ENCODE results near the gene CD53.
"Not testable (repeated sequence)": the region's sequence is repeated elsewhere in the genome, so short reads cannot be mapped to it uniquely, and the experiment has no call there.

CD53 gene

DNA sequence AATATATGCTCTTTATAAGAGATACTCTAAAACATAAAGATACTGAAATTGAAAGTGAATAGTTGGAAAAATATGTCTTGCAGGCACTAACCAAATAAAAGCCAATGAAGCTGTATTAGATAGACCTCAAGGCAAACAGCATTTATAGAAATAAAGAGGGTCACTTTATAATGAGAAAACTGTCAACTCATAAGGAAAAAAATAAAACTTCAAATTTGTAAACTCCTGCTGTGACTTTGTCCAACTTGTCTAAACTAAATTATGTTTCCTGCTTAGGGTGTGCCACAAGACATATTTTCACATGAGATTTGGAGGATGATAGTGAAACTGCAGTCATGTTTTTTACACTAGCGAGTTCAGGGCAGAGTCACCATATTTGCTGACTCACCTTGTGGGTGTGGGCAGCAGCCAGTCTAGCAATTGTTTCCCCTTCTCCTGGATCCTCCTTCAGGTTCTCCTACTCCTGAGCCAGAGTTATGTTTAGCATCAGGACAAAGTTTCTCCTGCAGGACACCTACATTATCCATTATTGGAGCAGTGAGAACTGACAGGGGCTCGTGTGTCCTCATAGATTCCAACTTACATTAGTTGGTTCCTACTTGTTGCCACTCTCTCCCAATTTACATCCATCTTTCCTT lies 43.8 kb downstream of the CD53 start:
- no peak for DNase-seq (ENCODE audit: low read depth in 2 of 2)

DNA sequence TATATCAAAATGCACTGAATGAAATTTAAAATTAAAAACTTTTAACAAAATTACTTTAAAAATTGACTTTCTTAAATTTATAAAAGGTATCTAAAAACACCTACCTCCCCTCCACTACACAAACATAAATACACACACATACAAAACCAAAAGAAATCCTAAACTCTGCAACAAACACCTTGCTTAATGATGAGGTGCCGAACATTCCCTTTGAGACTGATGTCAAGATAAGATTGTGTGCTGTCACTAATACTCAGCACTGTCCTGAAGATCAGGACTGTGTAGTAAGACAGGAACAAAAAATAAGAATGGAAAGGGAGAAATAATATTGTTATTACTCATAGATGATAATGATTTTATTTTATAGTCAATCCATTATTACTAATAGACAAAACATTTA lies 45.1 kb downstream of the CD53 start:
- DNase-seq (ENCODE audit: low read depth in 2 of 2): no peak

DNA sequence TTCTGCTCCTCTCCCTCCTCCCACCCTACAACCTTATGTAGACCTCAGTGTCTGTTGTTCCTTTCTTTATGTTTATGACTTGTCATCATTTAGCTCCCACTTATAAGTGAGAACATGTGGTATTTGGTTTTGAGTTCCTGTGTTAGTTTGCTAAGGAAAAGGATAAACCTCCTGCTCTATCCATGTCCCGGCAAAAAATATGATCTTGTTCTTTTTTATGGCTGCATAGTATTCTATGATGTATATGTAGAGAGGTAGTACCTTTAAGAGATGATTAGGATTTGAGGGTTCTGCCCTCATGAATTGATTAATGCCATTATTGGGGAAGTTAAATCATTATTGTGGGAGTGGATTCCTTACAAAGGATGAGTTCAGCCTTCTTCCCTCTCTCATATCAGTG lies 49.0 kb downstream of the CD53 start:
- no peak for DNase-seq (ENCODE audit: low read depth in 2 of 2)

DNA sequence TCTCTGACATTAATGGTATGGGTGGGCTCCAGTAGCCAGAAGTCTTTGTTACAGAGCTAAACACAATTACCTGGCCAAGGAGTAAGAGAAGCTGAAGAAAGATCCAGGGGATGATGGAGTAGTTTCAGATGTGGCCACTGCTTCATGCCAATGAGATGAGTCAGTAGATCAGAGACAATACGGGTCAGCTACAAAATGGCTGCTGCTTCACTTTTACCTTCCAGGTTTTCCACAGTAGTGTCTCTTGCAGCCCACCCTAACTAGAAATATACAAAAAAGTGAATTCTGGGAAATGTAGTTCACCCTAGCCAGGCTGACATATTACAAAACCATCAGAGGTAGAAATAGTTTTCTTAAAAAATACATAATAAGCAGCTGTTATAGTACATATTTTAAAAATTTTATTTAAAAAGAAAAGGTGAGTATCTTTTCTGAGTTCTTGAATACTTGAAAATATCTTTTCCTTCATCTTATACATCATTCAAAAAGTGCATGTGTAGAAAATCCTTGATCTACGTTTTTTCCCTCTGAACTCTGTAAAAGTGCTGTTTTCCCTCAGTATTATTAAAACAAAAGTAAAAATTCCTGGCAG lies 54.6 kb downstream of the CD53 start:
- no peak for DNase-seq (ENCODE audit: low read depth in 2 of 2)

DNA sequence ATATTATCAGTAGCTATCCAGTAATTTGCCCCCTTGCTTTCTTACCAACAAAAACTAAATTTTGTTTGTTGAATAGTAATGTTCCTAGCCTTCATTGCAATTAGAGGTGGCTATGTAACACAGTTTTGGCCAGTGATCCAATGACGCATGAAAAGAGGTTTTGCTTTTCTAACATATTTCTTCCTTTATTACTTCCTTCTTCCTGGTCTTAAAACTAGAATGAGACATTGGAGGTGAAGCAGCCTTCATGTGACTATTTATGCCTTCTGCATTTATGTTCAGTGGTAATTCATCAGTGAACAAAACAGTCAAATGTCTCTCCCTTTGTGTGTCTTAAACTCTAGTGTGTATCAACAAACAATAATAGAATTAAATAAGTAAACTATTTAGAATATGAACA lies 55.2 kb downstream of the CD53 start:
- DNase-seq (ENCODE audit: low read depth in 2 of 2): no peak

DNA sequence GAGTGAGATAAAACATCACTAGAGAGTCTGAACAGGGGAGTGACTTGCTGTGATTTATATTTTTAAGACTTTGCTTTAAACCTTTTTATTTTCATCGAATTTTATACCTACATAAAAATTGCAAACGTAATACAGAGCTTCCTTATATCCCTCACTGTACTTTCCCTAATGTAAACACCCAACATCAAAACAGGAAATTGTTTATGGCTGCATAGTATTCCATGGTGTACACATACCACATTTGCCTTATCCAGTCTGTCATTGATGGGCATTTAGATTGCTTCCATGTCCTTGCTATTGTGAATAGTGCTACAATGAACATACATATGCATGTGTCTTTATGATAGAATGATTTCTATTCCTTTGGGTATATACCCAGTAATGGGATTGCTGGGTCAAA lies 56.0 kb downstream of the CD53 start:
- no peak for DNase-seq (ENCODE audit: low read depth in 2 of 2)

DNA sequence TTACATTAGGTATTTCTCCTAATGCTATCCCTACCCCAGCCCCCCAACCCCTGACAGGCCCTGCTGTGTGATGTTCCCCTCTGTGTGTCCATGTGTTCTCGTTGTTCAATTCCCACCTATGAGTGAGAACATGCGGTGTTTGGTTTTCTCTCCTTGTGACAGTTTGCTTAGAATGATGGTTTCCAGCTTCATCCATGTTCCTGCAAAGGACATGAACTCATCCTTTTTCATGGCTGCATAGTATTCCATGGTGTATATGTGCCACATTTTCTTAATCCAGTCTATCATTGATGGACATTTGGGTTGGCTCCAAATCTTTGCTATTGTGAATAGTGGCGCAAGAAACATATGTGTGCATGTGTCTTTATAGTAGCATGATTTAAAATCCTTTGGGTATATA lies 58.1 kb downstream of the CD53 start:
- not testable (repeated sequence) for DNase-seq (ENCODE audit: low read depth in 2 of 2)

DNA sequence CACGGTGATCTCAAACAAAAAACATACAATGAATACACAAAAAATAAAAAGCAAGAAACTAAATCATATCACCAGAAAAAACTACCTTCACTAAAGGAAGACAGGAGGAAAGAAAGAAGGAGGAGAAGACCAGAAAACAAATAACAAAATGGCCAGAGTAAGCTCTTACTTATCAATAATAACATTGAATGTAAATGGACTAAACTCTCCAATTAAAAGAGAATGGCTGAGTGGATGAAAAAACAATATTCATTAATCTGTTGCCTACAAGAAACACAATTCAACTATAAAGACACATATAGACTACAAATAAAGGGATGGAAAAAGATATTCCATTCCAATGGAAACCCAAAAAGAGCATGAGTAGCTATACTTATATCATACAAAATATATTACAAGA lies 63.6 kb downstream of the CD53 start:
- DNase-seq (ENCODE audit: low read depth in 2 of 2): no peak

DNA sequence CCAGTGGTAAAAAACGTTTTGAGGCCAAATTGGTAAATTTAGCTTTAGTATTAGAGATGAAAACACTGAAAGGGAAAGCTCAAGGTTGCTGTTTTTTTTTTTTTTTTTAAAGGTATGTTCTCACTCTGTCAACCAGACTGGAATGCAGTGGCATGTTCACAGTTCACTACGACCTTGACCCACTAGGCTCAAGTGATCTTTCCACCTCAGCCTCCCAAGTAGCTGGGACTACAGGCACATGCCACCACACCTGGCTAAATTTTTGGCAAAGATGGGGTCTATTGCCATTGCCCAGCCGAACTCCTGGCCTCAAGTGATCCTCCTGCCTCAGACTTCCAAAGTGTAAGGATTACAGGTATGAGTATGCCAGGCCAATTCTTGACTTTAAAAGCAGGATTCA lies 71.9 kb downstream of the CD53 start:
- no peak for DNase-seq (ENCODE audit: low read depth in 2 of 2)

DNA sequence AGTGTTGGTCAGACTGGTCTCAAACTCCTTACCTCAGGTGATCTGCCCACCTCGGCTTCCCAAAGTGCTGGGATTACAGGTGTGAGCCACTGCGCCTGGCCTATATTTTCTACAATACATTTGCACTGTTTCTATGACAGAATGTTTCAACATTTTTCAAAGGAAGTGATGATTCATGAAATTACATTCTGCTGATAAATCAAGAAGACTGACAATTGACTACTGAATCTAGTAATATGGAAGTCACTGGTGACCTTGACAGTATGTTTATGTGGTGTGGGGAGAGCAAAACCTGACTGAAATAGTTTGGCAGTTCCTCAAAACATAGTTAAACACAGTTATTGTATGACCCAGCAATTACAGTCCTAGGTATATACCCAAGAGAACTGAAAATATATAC lies 72.7 kb downstream of the CD53 start:
- no peak for DNase-seq (ENCODE audit: low read depth in 2 of 2)

DNA sequence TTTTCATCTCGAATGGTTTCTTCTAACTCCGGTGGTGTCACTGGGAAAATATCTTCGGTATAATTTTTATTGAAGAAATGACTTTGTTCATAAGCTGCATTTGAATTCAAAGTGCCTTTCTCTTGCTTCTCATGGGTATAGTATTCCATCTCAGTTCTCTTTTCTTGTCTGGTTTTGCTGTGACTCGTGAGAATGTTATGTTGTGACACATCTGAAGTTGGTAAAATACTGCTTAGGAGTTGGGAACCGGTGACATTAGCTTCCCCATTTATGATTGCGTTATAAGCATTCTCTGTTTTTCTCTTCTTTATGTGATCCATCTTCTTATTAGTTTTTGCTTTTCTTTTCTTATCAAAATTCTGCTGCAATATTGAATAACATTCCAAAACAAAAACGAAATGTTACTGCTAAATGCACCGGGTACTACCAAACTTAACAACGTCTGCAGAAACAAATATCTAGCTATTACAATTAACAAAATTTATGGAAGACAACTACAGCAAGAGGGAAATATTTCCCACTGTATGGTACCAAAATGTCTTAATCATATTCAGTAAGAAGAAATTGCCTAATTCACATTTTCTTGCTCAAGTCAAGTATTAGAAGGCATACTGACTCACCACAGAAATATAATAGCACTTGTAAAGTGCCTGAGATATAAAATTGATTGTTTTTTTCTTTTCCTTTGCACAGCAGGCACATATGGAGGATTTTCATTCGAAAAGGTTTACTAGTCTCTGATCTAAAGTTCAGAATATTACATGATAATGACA lies 75.3 kb downstream of the CD53 start:
- DNase-seq (ENCODE audit: low read depth in 2 of 2): no peak
